ENCODE data around the gene KCNIP4. TPM values are rescaled to one million over a fixed set of nuclear protein-coding genes. Genes with fewer than 3 reads are reported as not detected.

Gene KCNIP4
- total RNA-seq, 4 donors from 2014 or later, result 1.3 to 11.1 TPM; not detected in 2

- H3K4me3 ChIP-seq, result no peak overlapping the region
- no peaks in the 10 kb centered on the region for H3K27me3 ChIP-seq
- no peaks in the 10 kb centered on the region for H3K4me1 ChIP-seq
- no peaks in the 10 kb centered on the region for H3K9me3 ChIP-seq
- intact Hi-C loops (cut with DNase I; ENCODE audit: low total_unique reads), result no loop called here
- no peak for DNase-seq
- H3K36me3 ChIP-seq, result no peaks in the 10 kb centered on the region
- no peak overlapping the region for H3K27ac ChIP-seq
- TF ChIP-seq CTCF (IDR thresholded peaks at IDR 0.05) (no peak), POLR2A (IDR thresholded peaks at IDR 0.05) (no peak)
Measured at GRCh38 chr4:21973850-21974249, 25.3 kb upstream of the KCNIP4 start.

DNA sequence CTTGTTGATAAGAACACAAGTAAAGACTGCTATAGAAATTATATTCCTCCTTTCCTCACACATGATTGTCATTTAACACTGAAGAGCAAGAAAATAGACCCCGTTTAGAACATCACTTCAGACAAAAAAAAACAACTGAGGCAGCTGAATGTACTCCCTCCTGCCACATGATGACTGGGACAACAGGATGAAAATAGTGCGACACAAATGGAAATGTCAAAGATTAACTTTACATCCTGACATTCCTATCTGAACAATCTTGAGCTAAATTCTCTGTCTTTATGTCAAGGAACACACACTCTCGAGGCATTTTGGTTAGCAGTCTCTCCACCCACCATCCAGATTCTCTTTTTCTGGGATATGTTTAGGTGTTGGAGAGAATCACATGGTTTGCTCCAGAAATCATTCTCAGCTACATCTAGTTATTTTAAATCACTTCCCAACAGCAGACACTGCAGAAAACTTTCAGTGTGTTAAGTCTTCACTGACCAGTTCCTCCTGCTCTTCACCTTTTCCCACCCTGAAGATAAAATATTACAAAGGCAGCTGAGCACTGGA is 16.3 kb upstream of the KCNIP4 start:
- no peak overlapping the region for H3K4me3 ChIP-seq
- DNase-seq, result no peak
- no peaks in the 10 kb centered on the region for H3K36me3 ChIP-seq
- TF ChIP-seq CTCF (IDR thresholded peaks at IDR 0.05), result no peak
- no peak for TF ChIP-seq POLR2A (IDR thresholded peaks at IDR 0.05)
- H3K4me1 ChIP-seq, result no peaks in the 10 kb centered on the region
- intact Hi-C loops (cut with DNase I; ENCODE audit: low total_unique reads), result no loop called here
- H3K9me3 ChIP-seq, result no peaks in the 10 kb centered on the region
- H3K27ac ChIP-seq, result no peak overlapping the region
- no peaks in the 10 kb centered on the region for H3K27me3 ChIP-seq

DNA sequence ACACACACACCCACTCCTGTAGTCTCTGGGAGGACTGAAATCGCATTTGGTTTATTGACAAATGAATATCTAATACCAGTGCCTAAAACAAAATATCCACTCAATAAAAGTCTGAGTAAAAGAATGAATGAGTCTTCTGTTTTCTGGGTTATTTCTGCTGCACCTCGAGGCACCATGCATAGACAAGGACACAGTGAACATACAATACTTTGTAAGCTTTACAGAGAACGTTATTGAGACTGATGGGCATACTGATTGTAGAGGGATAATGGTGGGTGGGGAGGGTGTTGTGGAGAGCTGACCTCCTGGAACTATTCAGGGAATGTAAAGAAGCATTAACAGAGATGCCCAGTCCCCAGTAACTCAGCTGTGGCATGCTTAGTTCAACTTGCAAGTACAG is 14.1 kb upstream of the KCNIP4 start:
- Histone ChIP-seq H3K36me3 (no peaks in the 10 kb centered on the region), H3K4me1 (no peaks in the 10 kb centered on the region), H3K9me3 (no peaks in the 10 kb centered on the region), H3K27me3 (no peaks in the 10 kb centered on the region), H3K4me3 (no peak overlapping the region), H3K27ac (no peak overlapping the region)
- TF ChIP-seq CTCF (IDR thresholded peaks at IDR 0.05) (no peak), POLR2A (IDR thresholded peaks at IDR 0.05) (no peak)
- DNase-seq, result no peak
- intact Hi-C loops (cut with DNase I; ENCODE audit: low total_unique reads), result no loop called here

DNA sequence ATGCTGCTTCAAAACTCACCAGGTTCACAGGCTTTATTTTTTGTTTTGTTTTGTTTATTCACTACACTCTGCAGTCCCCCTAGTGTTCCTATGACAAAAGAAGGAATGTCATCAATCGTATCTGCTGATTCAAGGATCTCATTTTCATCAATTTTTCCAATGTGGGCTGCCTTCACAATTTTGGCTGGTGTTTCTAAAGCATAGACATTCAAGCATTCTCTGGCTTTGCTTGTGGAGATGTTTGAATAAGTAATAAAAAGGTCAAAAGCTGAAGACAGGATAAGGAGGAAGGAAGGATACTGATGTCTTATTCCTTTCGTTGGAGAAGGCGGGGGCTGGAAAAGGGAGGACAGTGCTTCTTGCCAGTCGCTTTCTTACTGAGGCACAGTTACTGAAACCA is 12.2 kb upstream of the KCNIP4 start:
- H3K27ac ChIP-seq, result no peak overlapping the region
- H3K9me3 ChIP-seq, result no peaks in the 10 kb centered on the region
- H3K4me1 ChIP-seq, result no peaks in the 10 kb centered on the region
- H3K4me3 ChIP-seq, result no peak overlapping the region
- no peaks in the 10 kb centered on the region for H3K36me3 ChIP-seq
- no peak for DNase-seq
- TF ChIP-seq POLR2A (IDR thresholded peaks at IDR 0.05), result no peak
- TF ChIP-seq CTCF (IDR thresholded peaks at IDR 0.05), result no peak
- intact Hi-C loops (cut with DNase I; ENCODE audit: low total_unique reads), result no loop called here
- no peaks in the 10 kb centered on the region for H3K27me3 ChIP-seq

GRCh38 chr4:21954916-21955315 is 6.3 kb upstream of the KCNIP4 start:
- no peaks in the 10 kb centered on the region for H3K27me3 ChIP-seq
- no peak overlapping the region for H3K27ac ChIP-seq
- intact Hi-C loops (cut with DNase I; ENCODE audit: low total_unique reads), result no loop called here
- TF ChIP-seq CTCF (IDR thresholded peaks at IDR 0.05) (no peak), POLR2A (IDR thresholded peaks at IDR 0.05) (no peak)
- H3K4me1 ChIP-seq, result no peaks in the 10 kb centered on the region
- no peak overlapping the region for H3K4me3 ChIP-seq
- no peaks in the 10 kb centered on the region for H3K36me3 ChIP-seq
- H3K9me3 ChIP-seq, result no peaks in the 10 kb centered on the region
- peak in 1 of 2 donors; percentile 25 for DNase-seq
